Activated gamma-delta T cell treated with Interleukin-2 at 50 U/mL for 16 hours (primary cell): ENCODE data around the gene COL8A2.
A peak's percentile ranks its signal among the peaks of the same experiment; 100 is the strongest.

Experiments
- DNase-seq: peaks from one replicate; pipeline ENCODE4 v3.0.0-alpha.2; 2020

COL8A2 gene

DNA sequence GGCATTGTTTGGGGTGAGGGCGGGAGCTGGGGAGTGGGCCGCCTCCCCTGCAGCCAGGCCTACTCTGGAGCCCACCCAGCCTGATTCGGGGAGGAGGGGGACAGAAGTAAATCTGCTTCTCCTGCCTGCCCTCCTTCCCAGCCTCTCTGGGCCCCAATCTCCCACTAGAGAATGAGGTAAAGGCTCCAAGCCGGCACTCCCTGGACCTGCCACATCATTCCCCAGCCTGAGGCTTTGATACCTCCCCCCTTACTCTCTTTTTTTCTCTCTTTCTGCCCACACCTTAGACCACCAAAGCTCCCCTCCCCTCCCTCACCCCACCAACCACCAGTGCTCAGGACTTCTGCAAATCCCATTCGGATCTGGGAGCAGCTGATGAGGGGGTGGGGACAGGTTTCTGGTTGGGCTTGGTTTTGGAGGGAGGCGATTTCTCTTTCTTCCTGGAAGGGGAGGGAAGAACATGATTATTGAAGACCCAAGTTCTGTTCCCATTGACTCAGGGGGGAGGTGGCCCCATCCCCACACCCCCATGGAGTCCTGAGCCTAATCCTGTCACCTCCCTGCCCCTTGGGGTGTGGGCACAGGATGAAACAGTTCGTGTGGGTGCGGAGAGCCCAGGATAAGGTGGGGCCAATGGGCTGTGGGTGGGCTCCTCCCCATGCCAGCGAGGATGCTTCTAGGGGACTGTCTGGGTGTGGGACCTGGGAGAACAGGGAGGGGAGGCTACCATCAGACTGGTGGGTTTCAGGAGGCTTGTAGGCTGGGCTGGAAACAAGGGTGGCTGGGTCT lies 32.3 kb upstream of the COL8A2 start:
- no peak for DNase-seq

DNA sequence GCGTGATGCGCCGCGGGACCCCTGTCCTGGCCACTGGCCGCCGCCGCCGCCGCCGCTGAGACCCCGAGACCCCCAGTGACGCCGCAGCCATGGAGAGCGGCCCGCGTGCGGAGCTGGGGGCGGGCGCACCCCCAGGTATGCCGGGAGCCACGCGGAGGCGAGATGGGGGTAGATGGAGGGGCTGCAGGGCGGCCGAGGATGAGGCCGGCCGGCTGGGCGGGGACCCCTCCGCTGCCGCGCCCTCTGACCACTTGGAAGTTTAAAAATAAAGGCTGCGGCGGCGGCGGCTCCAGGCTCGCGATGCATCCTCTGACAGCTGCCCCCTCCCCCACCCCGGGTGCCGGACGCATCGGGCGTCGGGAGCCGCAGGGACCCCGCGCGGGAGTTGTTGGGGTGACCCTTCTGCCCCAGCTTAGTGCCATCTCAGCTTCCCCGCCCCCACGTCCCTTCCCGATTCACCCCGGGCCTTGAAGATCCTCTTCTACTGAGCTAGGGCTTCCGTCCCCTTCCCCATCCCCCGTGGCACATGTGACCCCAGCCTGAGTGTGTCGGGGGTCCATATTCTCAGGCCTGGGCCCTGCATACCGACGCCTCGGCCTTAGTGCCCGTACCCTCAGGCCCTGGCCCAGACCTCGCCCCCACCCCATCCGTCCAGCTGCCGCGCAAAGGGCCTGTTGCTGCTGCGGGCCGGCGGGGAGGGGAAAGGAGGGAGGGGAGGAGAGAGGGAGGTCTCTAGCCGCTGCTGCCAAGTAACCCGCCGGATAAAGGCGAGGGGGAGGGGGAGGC lies 31.5 kb upstream of the COL8A2 start:
- peak; percentile 58 for DNase-seq

DNA sequence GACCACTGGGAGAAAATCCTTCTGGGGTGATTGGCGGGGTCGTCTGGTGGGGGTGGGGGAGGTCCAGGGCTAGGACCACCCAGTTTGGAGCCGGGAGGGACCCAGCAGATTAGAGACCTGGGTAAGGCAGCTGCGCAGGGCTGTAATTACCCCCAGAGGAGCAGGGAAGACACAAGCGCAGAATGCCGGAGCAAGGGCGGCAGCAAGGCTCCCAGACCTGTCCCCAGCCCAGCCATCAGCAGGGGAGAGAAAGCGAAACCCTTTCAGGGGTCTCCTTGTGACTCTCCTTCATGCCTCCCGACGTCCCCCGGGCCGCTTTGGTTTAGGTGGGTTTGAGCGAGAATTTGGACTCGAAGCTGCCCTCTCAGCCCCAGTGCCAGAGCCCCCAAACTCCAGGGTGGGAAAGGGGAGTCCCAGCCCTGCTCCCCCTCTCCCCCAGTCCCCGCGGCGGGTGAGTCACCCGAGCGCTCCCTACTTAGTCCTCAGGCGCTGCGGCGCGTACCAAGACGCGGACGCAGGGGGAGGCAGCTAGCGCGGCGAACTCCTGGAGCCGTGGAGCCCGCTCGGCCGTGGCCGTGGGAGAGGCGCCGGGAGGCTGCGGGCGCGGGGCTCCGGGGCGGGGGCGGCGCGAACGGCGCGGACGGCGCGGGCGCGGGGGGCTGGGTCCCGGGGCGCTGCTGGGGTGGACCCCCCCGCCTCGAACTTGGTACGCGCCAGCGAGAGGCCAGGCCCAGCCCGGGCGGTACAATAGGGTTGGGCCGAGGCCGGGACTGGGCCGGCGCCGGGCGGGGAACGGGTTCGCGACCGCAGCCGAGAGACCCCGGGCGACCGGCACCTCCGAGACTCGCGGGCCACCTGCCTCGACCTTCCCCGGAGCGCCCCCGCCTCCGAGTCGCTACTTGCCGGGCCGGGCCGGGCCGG lies 30.6 kb upstream of the COL8A2 start, which contains the start of gene MAP7D1:
Gene MAP7D1, plus strand, starts transcription at position 753 of the 921 bp plus-strand sequence. CDS start 258 bp downstream, outside the sequence.
- peak; percentile 82 for DNase-seq

DNA sequence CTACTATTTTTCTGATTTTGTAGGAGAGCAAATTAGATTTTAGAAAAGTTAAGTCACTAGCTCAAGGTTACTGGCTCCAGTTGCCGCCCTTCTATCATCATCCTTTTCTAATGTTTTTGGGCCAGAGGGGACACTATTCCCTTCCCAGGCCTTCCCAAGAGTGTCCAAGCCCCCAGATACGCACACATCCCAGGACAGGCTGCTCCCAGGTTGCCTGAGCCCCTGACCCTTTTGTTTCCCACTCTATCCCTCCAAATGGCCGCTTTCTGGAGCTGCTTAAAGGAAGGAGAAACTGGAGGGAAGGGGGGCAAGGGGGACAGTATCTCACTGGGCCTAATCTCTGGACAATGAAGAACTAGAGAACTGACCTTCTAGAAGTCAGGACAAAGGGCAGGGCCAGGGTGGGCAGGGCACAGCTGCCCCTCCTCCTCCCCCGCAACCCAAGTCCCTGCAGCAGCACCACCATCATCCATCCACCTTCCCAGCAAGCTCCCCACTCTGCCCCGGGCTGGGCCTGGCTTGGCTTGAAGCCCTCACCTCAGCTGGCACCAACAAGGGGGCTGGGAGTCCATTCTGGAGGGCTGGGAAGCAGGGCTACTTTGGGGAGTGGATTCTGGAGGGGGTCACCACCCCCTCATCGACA lies 29.9 kb upstream of the COL8A2 start:
- no peak for DNase-seq

DNA sequence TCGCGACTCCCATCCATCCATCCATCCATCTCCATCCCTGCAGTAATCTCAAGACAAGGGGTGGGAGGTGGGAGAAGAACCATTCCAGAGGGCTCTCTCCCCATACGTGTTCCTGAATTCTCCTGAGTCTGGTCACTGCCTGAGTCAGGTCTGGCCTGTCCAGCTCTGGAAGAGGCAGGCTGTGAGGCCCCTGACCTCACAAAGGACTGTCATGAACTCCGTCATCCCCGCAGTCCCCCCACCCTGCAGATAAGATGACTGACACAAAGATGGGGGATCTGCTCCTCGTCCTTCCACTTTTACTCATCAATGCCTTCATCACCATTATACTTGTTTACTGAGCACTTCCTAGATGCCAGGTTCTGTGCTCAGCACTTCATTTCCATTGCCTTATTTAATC lies 29.3 kb upstream of the COL8A2 start:
- DNase-seq, result no peak

DNA sequence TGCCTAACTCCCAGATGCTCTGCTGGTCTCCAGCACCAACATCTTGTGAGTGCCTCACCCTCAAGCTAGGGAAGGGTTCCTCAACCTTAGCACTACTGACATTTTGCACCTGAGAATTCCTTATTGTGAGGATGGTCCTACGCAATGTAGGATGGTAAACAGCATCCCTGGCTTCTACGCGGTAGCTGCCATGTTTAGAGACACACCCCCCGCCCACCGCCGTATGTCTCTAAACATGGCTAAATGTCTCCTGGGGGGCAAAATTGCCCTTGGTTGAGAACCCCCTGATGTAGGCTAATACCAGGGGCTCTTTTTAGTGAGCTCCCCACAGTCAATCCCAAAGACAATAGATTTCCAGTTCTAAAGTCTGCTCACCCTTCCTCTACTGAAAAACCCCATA lies 28.5 kb upstream of the COL8A2 start:
- no peak for DNase-seq

DNA sequence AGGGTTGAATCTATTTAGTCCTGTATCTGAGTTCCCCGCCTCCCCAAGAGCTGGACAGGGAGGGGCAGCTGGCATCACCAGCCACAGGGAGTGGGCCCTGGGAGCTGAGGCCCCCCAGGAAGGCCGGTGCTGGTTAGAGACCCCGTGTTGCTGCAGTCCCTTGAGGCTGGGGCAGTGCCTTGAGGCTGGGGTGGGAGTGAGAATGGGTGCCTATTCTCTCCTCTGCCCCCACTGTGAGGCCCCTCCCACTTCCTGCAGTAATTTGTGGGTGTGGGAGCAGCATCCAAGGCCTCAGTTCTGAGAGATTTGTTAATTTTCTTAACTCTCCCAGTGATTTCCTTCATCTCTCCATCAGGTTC lies 26.8 kb upstream of the COL8A2 start:
- DNase-seq, result peak; percentile 63

DNA sequence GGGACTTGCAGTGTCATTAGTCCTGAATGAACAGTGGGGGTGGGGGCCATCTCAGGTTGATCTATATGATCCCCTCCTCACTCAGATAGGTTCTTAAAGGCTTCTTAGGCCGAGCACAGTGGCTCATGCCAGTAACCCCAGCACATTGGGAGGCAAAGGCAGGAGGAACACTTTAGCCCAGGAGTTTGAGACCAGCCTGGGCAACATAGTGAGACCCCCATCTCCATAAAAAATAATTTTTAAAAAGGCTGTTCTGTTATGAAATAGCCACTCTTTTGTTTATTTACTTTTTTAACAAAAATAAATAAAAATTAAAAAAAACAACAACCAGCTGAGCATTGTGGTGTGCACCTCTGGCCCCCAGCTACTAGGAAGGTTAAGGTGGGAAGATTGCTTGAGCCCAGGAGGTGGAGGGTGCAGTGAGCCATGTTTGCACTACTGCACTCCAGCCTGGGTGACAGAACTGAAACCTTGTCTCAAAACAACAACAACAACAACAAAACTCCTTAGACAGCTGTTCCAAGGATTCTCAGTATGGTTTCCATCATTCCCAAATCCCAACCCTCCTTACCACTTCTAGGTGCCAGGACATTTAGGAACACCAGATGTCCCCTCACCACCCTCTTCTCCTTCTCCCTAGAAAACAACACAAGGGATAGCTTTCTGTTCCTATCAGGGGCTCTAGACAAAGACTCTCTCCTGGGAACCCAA lies 26.3 kb upstream of the COL8A2 start:
- DNase-seq, result no peak

DNA sequence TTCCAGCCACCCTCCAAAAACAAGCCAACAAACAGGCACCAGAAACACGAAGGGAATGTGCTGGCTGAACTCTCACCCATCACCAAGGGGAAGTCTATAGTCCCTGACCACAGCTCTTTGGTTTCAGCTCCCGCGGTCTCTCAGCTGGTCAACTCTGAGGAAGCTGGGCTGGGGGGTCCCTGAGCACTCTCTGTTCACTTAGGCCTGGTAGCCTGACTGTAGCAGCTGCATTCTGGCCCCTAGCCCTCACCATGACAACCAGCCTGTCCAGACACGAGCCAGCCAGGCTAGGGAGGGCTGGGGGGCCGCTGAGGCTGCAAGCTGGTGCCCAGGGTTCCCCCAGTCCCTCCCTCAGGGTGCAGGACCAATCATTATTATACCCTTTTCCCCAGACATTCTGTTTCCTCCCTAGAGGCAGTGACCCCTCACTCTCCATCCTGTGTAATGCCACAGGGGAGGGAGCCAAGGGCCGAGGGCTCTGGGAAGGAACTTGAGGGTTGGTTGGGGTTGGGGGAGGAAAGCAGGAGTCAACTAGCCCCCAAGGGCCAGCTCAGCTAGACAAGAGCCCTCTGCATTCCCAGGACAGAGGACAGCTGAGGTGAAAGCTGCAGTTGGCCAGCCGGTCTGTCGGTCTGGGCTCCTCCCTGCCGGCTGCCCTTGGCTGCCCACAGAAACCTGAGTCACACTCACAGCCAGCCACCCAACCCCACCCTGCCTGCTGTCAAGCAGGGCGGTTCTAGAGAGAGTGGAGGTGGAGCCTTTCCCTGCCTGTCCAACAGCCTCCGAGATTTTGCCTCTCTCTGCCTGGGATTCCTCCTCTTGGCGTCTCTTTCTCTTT lies 25.5 kb upstream of the COL8A2 start:
- DNase-seq, result peak; percentile 73

DNA sequence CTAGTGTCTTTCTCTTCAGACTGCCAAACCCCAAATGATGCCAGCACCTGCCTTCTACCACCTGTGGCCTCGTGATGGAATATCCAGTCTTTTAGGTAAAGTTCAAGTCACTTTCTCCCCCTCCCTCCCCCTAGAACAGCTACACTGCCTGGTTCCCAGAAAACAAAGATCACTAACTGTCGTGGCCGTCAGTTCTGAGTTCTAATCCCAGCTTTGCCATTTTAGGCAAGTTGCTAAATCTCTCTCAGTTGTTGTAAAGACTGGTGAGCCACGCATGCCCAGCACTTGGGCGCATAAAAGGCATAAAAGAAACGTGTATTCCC lies 24.9 kb upstream of the COL8A2 start:
- DNase-seq, result no peak

DNA sequence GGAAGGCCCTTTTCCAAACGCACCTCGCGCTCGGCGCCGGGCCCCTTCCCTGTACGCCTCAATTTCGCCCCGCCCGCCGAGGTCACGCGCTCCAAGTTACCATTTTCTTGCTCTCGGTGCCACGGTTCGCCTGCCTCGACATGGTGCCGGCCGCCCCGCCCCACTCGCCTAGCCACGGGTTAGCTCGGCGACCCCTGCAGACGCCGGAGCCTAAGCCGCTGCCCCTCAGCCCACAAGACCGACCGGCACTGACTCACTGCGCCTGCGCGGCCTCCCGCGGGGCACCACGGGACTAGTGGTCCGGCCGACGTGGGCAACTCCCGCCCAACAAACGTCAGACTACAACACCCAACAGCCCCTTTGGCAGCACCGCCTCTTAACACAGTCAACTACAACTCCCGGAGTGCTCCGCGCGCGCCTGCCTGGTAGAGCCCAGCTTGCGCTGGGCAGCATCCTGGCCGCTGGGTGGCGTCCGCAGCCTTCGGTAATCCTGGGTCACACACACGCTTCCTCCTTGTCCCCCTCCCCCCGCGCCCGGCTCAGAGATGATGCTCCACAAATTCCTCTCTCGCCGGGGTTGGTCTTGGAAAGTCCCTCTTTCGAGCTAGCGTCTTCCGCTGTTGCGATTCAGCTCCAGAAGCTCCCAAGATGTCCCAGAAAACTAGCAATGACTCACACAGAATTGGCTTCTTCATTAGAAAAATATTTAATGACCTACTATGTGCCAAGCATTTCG lies 24.4 kb upstream of the COL8A2 start, which contains the start of gene TRAPPC3:
Gene TRAPPC3, minus strand, starts transcription at position 250 of the 736 bp plus-strand sequence. Its CDS starts 108 bp downstream, at position 142.
- peak; percentile 99 for DNase-seq

DNA sequence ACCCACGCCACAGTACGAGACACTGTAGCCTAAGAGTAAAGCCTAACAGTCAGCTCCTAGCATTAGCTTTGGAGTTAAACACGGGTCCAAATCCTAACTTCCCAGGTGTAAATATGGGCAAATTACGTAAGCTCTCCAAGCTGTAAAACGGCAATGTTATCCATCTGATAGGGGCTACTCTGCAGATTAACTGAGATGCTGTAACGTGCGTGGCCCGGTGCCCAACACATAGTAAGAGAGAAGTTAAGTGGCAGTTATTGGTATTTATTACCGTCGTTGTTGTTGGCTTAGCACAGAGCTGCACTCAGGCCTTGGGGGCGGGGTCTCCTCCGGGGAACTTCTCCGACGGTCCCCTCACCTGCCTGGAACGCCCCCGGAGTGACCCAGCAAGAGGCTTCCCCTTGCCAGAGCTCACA lies 23.8 kb upstream of the COL8A2 start:
- DNase-seq, result no peak

DNA sequence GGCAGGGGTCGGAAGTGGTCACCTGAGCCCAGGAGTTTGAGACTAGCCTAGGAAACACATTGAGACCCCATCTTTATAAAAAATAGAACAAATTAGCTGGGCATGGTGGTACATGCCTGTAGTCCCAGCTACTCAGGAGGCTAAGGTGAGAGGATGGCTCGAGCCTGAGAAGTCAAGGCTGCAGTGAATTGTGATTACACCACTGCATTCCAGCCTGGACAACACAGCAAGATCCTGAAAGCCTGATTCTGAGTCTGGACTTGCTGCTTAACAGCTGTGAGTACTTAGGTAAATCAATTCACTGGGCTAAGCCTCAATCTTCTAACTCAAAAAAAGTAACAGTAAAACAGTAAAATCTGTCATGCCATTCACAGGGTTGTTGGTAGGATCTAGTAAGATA lies 19.4 kb upstream of the COL8A2 start:
- DNase-seq, result no peak

DNA sequence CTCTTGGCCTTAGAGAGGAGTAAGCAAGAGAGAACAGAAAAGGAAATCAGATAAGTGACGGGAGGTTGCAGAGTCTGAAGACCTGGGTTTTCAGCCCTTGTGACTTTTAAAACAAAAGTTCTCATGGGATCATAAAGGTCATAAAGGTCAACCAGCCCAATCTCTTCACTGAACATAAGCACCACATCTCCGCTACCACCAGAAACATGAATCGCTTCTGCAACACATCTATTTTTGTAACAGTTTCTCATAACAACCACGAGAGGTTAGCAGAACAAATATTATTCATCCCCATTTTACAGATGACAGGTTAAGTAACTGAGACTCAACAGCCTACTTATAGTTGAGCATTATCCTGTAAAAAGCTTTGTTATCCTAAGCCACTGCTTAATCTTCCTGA lies 18.4 kb upstream of the COL8A2 start:
- DNase-seq, result no peak

DNA sequence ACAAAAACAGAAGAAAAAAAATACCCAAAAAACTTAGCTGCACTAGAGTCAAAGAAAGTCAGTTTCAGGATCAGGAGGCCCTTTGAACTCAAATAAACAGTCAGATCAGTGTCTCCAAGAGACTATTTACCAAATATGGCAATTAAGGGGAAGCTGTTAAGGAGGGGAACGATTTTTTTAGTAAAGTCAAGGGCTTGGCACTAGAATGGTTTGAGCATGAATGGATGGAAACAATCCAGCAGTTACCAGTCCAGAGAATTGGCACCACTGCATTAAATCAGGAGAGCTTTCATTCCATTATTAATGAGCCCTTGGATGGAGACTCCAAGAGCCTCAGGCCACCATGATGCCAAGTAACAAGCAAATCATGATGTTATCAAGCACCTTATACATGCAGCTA lies 17.1 kb upstream of the COL8A2 start:
- DNase-seq, result no peak

DNA sequence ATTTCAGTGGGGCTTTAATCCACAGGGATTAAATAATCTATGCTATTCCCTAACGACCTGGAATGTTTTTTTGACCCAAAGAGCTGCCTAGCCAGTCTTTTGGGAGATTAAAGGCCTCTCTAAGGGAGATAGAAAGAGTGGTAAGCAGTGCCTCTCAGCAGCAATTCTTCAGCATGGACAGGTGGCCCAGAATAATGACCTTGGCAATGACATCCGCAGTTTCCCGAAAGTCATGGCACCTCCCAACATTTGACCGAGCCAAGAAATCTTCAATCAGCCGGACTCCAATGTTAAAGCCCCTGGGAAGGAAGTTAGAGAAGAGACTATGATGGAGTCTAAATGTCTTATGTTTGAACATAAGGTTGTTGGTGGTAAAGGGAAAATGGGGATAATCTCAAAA lies 14.5 kb upstream of the COL8A2 start:
- DNase-seq, result no peak

DNA sequence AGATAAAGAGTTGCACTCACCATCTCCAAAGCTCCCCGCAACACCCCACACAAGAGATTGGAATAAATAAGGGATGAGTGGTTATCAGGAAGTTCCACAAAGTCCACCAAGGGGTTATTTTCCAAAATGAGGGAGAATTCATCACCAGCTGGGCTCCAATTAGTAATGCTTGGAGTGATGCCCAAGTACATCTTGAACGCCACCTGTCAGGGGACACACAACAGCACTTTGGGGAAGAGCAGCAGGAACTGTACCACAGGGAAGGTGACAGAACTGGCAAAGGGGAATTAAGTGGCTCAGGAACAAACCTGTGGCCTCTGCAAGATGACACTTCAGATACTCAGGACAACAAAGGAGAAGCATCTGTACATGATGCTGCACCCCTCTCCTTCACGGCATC lies 12.8 kb upstream of the COL8A2 start:
- no peak for DNase-seq

DNA sequence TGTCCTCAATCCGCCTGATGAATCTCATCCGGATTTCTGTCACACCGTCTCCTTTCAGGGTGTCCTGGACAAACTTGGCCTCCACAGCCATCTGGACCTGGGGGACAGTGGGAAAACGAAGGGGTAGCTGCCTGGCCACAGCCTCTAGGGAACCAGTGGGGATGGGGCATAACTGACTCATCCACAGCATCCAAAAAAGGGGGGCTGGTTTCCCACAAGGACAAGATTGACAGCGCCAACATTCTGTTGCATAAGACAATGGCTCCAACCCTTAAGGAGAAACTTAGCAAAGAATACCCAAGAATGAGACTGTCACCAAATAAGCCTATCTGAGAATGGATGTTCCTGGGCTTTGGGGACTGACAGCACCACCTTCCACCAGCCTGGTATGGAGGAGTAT lies 12.2 kb upstream of the COL8A2 start:
- no peak for DNase-seq

DNA sequence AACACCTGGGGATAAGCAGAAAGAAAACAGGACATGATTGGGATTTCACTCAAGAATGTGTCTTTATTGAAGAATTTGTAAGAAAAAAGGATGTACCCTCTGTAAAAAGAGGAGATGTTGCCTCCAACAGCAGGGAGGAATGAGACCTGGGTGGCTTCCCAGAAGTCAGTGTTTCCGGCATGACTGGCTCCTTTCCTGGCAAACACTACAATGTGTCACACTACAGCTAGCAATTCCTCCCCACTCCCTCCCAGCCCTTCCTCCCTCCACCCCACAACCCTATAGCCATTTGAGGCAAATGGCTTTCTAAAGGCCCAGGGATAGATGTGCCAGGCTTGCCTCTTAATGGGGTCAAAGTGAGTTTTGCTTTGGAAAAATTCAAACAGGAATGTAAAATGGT lies 11.5 kb upstream of the COL8A2 start:
- DNase-seq, result no peak

DNA sequence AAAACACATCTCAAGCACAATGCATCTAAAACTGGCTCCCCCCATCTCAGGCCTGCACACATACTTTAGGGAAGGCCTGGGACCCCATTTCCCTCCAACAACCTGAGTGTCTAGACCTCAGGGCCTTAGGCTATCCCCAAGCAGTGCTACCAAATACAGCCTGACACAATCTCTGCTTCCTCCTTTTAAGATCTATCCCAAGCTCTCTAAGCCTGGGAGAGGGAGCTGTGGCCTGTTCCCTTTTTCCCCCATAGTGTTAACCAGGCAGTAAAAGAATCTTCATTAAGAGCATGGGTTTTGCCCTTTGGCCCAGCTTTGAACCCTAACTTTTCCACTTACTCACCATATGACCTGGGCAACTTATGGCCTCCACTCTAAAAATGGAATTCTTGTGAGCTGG lies 10.8 kb upstream of the COL8A2 start:
- DNase-seq, result no peak

DNA sequence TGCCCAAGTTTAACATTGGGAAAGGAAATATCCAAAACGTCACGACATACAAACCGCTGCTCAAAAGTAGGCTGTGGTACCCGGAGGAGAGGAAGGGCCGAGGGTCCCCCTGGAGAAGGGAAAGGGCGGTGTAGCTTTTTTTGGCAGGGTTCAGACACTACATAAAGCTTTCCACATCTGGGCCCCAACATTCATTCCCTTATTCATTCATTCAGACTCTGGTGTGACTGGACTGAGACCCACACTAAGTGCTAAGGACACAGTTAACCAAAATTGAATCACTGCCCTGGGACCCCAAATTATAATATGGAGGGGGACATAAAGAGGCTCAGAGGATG lies 10.3 kb upstream of the COL8A2 start:
- DNase-seq, result no peak
